ENCODE data around the gene DDX17. TPM values are rescaled to one million over a fixed set of nuclear protein-coding genes. Genes with fewer than 3 reads are reported as not detected.

DDX17 gene
- total and polyA plus RNA-seq, 2 of the 8 experiments (the other 6 are each of a cell fraction or from before 2014, with no cell fraction given) = 437 to 441 TPM

- CTCF ChIA-PET (ENCODE audit: partially characterized antibody) = interaction anchor here (1.1 to 2.5 kb wide), 3 partner anchors 11 to 311 kb away, joined by 3 to 9 read pairs (median 3); partner anchors contain the start of gene KDELR3
- 0 out of 2 replicates have a peak overlapping the region, but pooled peaks have one; percentile 66 for H2BK15ac ChIP-seq (ENCODE audit: low read length)
- H3K27ac ChIP-seq (ENCODE audit: low read depth, low read length) = no peak overlapping the region
- 0 out of 2 replicates have a peak overlapping the region, but pooled peaks have one; percentile 33 for H2AK5ac ChIP-seq (ENCODE audit: low read depth, low read length)
- H3K4me2 ChIP-seq (ENCODE audit: insufficient read depth in 1 of 2, low read depth in 2 of 2, low read length in 2 of 2) = no peak overlapping the region
- no peak overlapping the region for H2AFZ ChIP-seq (ENCODE audit: low read length)
- no peak overlapping the region for H3K9ac ChIP-seq (replicated peaks in 1 of 4; ENCODE audit: extremely low read depth in 1 of 4, low read depth in 3 of 4, low read length in 3 of 4)
- 83% methylated on average over 14 of the region's 14 CpGs; no CpG with 5 or more reads in 1 of the 2 experiments for WGBS, 2 experiments (ENCODE audit: extremely low coverage in 1 of 2, insufficient coverage in 1 of 2, insufficient read length in 1 of 2, insufficient replicate concordance in 2 of 2, low coverage in 1 of 2, low lambda C conversion rate in 2 of 2, missing lambda C conversion rate in 1 of 2)
- POLR2A ChIA-PET (ENCODE audit: partially characterized antibody) = interaction anchor here (0.7 to 40.8 kb wide), 3 partner anchors 10 to 33 kb away, joined by 3 to 1102 read pairs (median 4); partner anchors contain the start of gene KDELR3
- peaks cover 17% of the 10 kb centered on the region; the same call in 1 of the 2 replicates for H3K23me2 ChIP-seq (ENCODE audit: low read depth, low read length)
- H2BK120ac ChIP-seq (replicated peaks; ENCODE audit: low read depth, low read length) = no peak overlapping the region
- no peak overlapping the region for H2BK5ac ChIP-seq (ENCODE audit: low read depth, low read length)
- H3K4me1 ChIP-seq (replicated peaks in 1 of 4; ENCODE audit: control insufficient read depth in 3 of 4, insufficient read depth in 4 of 4, low read length in 3 of 4) = peaks cover 0 to 22% (median 13%) of the 10 kb centered on the region in 4 experiments; a peak in 6 of 7 replicates
- no peak overlapping the region for H3K56ac ChIP-seq (replicated peaks; ENCODE audit: insufficient read length, low read depth, low read length)
- TF ChIP-seq ATF2 (IDR thresholded peaks at IDR 0.05; ENCODE audit: low read length) = no peak
- no peak for TF ChIP-seq CTBP2 (IDR thresholded peaks at IDR 0.05; ENCODE audit: borderline replicate concordance, insufficient read depth, insufficient read length, low read length)
- no peak for TF ChIP-seq CHD1 (IDR thresholded peaks at IDR 0.05; ENCODE audit: low read depth, low read length)
- TF ChIP-seq JUN (IDR thresholded peaks at IDR 0.05; ENCODE audit: low read depth, low read length) = no peak
- no peak for TF ChIP-seq TEAD4 (IDR thresholded peaks at IDR 0.05; ENCODE audit: low read depth, low read length)
- TF ChIP-seq TCF12 (IDR thresholded peaks at IDR 0.05; ENCODE audit: low read depth, low read length) = no peak
- H4K8ac ChIP-seq (ENCODE audit: extremely low read depth, insufficient read depth, low read length) = no peak overlapping the region; the same call in 1 of the 2 replicates
- H3K79me2 ChIP-seq (ENCODE audit: control insufficient read depth in 1 of 2, insufficient read depth in 2 of 2, low read length in 2 of 2) = no peaks in the 10 kb centered on the region
- 0 out of 2 replicates have a peak overlapping the region, but pooled peaks have one; percentile 21 for H2BK20ac ChIP-seq (ENCODE audit: low read length)
- H3K9me3 ChIP-seq (ENCODE audit: insufficient read depth in 2 of 2, low read depth in 1 of 2, low read length in 1 of 2) = no peaks in the 10 kb centered on the region
- H3K18ac ChIP-seq (ENCODE audit: extremely low read depth, low read length) = no peak overlapping the region
- no peak for DNase-seq (ENCODE audit: low read depth in 1 of 2, low spot score in 2 of 2)
- H3K79me1 ChIP-seq (ENCODE audit: low read depth, low read length) = no peaks in the 10 kb centered on the region
- H4K91ac ChIP-seq (replicated peaks; ENCODE audit: insufficient read length, low read length) = peak overlapping the region; percentile 93
- H3K23ac ChIP-seq (ENCODE audit: insufficient read length) = no peak overlapping the region
- no peak for FAIRE-seq
- H2BK12ac ChIP-seq (ENCODE audit: low read depth, low read length) = peak overlapping the region; percentile 90; the same call in 1 of the 2 replicates
- peaks cover 5 to 10% of the 10 kb centered on the region in 2 experiments for H4K20me1 ChIP-seq (replicated peaks in 1 of 2; ENCODE audit: control insufficient read depth in 1 of 2, insufficient read depth in 2 of 2, low read length in 2 of 2)
- H4K5ac ChIP-seq (ENCODE audit: insufficient read length, low read depth, low read length) = no peak overlapping the region
- H3K27me3 ChIP-seq (replicated peaks in 1 of 4; ENCODE audit: control insufficient read depth in 3 of 4, extremely low read depth in 1 of 4, insufficient read depth in 3 of 4, low read length in 3 of 4) = peaks cover 15 to 59% (median 52%) of the 10 kb centered on the region in 4 experiments
- no peak overlapping the region for H3K4me3 ChIP-seq (ENCODE audit: extremely low read depth in 1 of 4, insufficient read depth in 2 of 4, low read depth in 3 of 4, low read length in 4 of 4)
- no peak overlapping the region for H3K4ac ChIP-seq (replicated peaks; ENCODE audit: insufficient read length, low read depth, low read length)
- H3K14ac ChIP-seq (ENCODE audit: insufficient read length) = no peak overlapping the region
- H3K36me3 ChIP-seq (ENCODE audit: control insufficient read depth in 2 of 4, insufficient read depth in 4 of 4, low read length in 3 of 4) = no peaks in the 10 kb centered on the region; a peak in 1 of 8 replicates
These were observed 49.0 kb downstream of the DDX17 start for GRCh38 chr22:38456841-38457699.
